Stomach smooth muscle (tissue), 2 donors: ENCODE measurements around the gene BBS1.
A peak's percentile ranks its signal among the peaks of the same experiment; 100 is the strongest.
"Not testable (repeated sequence)": the region's sequence is repeated elsewhere in the genome, so short reads cannot be mapped to it uniquely, and the experiment has no call there.

Experiments
- H3K27ac ChIP-seq: one replicate; pipeline ENCODE4 v1.7.0; 2013; ENCODE audit warnings: mild to moderate bottlenecking, low read length, inconsistent platforms
- H3K27me3 ChIP-seq, 2 donors: one replicate each; pipeline ENCODE4 v1.7.0; 2013; ENCODE audit warnings: low read length in 2 of 2; ENCODE audit not compliant: insufficient read depth in 2 of 2, control insufficient read depth in 1 of 2
- H3K36me3 ChIP-seq, 2 donors: one replicate each; pipeline ENCODE4 v1.7.0; 2013; ENCODE audit warnings: low read length in 2 of 2; ENCODE audit not compliant: control insufficient read depth in 2 of 2, insufficient read depth in 2 of 2
- H3K4me1 ChIP-seq: one replicate; pipeline ENCODE4 v1.7.0; 2013; ENCODE audit warnings: low read length; ENCODE audit not compliant: control insufficient read depth, insufficient read depth
- H3K4me3 ChIP-seq, 2 donors: one replicate each; pipeline ENCODE4 v1.7.0; 2013; ENCODE audit warnings: low read length in 2 of 2
- H3K9ac ChIP-seq, 2 donors: one replicate each; pipeline ENCODE4 v1.7.0; 2013; ENCODE audit warnings: low read length in 2 of 2, mild to moderate bottlenecking in 1 of 2
- H3K9me3 ChIP-seq, 2 donors: one replicate each; pipeline ENCODE4 v1.7.0; 2013; ENCODE audit warnings: low read length in 2 of 2; ENCODE audit not compliant: control insufficient read depth in 2 of 2
- donor health status: healthy.
- donor health status: Pancreatic carcinoma.

Gene BBS1

GRCh38 chr11:66543263-66544107 is 33.0 kb downstream of the BBS1 start:
- Histone ChIP-seq H3K9me3 (no peaks in the 10 kb centered on the region), H3K4me3 (peak overlapping the region in 1 of 2 donors; percentile 44), H3K27me3 (no peaks in the 10 kb centered on the region), H3K9ac (peak overlapping the region in 1 of 2 donors; percentile 47), H3K27ac (no peak overlapping the region), H3K4me1 (peaks cover 33% of the 10 kb centered on the region), H3K36me3 (peaks cover 13 to 14% of the 10 kb centered on the region in 2 donors)

- Histone ChIP-seq H3K36me3 (peaks cover 13 to 14% of the 10 kb centered on the region in 2 donors), H3K4me3 (peak overlapping the region; percentile 73 to 80), H3K4me1 (peaks cover 33% of the 10 kb centered on the region), H3K9ac (peak overlapping the region; percentile 78 to 81)
- not testable (repeated sequence) for H3K9me3 ChIP-seq, H3K27me3 ChIP-seq, H3K27ac ChIP-seq
Observed at GRCh38 chr11:66544952-66545351, 34.5 kb downstream of the BBS1 start.

- H3K27me3 ChIP-seq = no peaks in the 10 kb centered on the region
- H3K9ac ChIP-seq = peak within 1 kb of the TSS; percentile 78 to 81
- H3K4me1 ChIP-seq = peaks cover 33% of the 10 kb centered on the region
- peak within 1 kb of the TSS; percentile 60 for H3K27ac ChIP-seq
- H3K9me3 ChIP-seq = no peaks in the 10 kb centered on the region
- peak within 1 kb of the TSS; percentile 75 to 80 for H3K4me3 ChIP-seq
- peaks cover 11 to 14% of the 10 kb centered on the region in 2 donors for H3K36me3 ChIP-seq
Observed at GRCh38 chr11:66545701-66546367, 35.4 kb downstream of the BBS1 start, which contains the start of gene ZDHHC24. TSS of gene ZDHHC24 (minus strand) at chr11:66546048. CDS start at chr11:66546003, 45 bp downstream.

- peaks cover 33% of the 10 kb centered on the region for H3K4me1 ChIP-seq
- peak within 1 kb of the TSS; percentile 60 for H3K27ac ChIP-seq
- no peaks in the 10 kb centered on the region for H3K27me3 ChIP-seq
- peaks cover 10 to 14% of the 10 kb centered on the region in 2 donors for H3K36me3 ChIP-seq
- peak within 1 kb of the TSS; percentile 78 to 81 for H3K9ac ChIP-seq
- H3K4me3 ChIP-seq = peak within 1 kb of the TSS; percentile 75 to 80
- no peaks in the 10 kb centered on the region for H3K9me3 ChIP-seq
Observed at GRCh38 chr11:66546368-66546965, 36.0 kb downstream of the BBS1 start, which contains the start of gene ACTN3. TSS of gene ACTN3 (plus strand) at chr11:66546903. CDS start at chr11:66546938, 35 bp downstream.

GRCh38 chr11:66546966-66547661 is 36.7 kb downstream of the BBS1 start:
- no peaks in the 10 kb centered on the region for H3K27me3 ChIP-seq
- H3K4me1 ChIP-seq = peaks cover 33% of the 10 kb centered on the region
- H3K27ac ChIP-seq = no peak overlapping the region
- no peaks in the 10 kb centered on the region for H3K9me3 ChIP-seq
- H3K36me3 ChIP-seq = peaks cover 5 to 13% of the 10 kb centered on the region in 2 donors
- no peak overlapping the region for H3K9ac ChIP-seq
- no peak overlapping the region for H3K4me3 ChIP-seq

- no peak overlapping the region for H3K27ac ChIP-seq
- no peak overlapping the region for H3K9ac ChIP-seq
- H3K9me3 ChIP-seq = no peaks in the 10 kb centered on the region
- H3K4me3 ChIP-seq = no peak overlapping the region
- H3K36me3 ChIP-seq = peaks cover 2 to 8% of the 10 kb centered on the region in 2 donors
- peaks cover 33% of the 10 kb centered on the region for H3K4me1 ChIP-seq
- no peaks in the 10 kb centered on the region for H3K27me3 ChIP-seq
Observed at GRCh38 chr11:66547662-66548009, 37.2 kb downstream of the BBS1 start.

GRCh38 chr11:66548041-66548440 is 37.6 kb downstream of the BBS1 start:
- H3K27me3 ChIP-seq = no peaks in the 10 kb centered on the region
- H3K4me1 ChIP-seq = peaks cover 31% of the 10 kb centered on the region
- H3K4me3 ChIP-seq = no peak overlapping the region
- H3K27ac ChIP-seq = no peak overlapping the region
- no peak overlapping the region for H3K9ac ChIP-seq
- peaks cover 0 to 4% of the 10 kb centered on the region in 2 donors for H3K36me3 ChIP-seq
- H3K9me3 ChIP-seq = no peaks in the 10 kb centered on the region

GRCh38 chr11:66548774-66549630 is 38.6 kb downstream of the BBS1 start:
- Histone ChIP-seq H3K9ac (no peak overlapping the region), H3K27me3 (no peaks in the 10 kb centered on the region), H3K27ac (no peak overlapping the region), H3K9me3 (no peaks in the 10 kb centered on the region), H3K36me3 (no peaks in the 10 kb centered on the region), H3K4me1 (peaks cover 24% of the 10 kb centered on the region), H3K4me3 (no peak overlapping the region)

GRCh38 chr11:66549696-66550095 is 39.3 kb downstream of the BBS1 start:
- Histone ChIP-seq H3K27me3 (no peaks in the 10 kb centered on the region), H3K4me3 (no peak overlapping the region), H3K9ac (no peak overlapping the region), H3K27ac (no peak overlapping the region), H3K9me3 (no peaks in the 10 kb centered on the region), H3K36me3 (no peaks in the 10 kb centered on the region), H3K4me1 (peaks cover 19% of the 10 kb centered on the region)
